Measurements from ENCODE around the gene ARHGEF33. TPM values are rescaled to one million over a fixed set of nuclear protein-coding genes. Genes with fewer than 3 reads are reported as not detected.

ARHGEF33 gene
- total and polyA plus RNA-seq, 2 of the 13 experiments (the other 11 are each of a cell fraction or from before 2014, with no cell fraction given) = 0.04 TPM; not detected in 1

GRCh38 chr2:38966006-38966405 lies 76.3 kb downstream of the ARHGEF33 start (continued):
- TF ChIP-seq SNAPC4 (CRISPR knock-in tag; IDR thresholded peaks at IDR 0.05) (no peak), ZNF710 (CRISPR knock-in tag; IDR thresholded peaks at IDR 0.05; ENCODE audit: borderline replicate concordance) (no peak), ZNF629 (CRISPR knock-in tag; conservative IDR thresholded peaks at IDR 0.05) (no peak), ZNF446 (CRISPR knock-in tag; IDR thresholded peaks at IDR 0.05) (no peak), ARNT (IDR thresholded peaks at IDR 0.05) (no peak), ZNF414 (CRISPR knock-in tag; IDR thresholded peaks at IDR 0.05) (no peak), THAP8 (CRISPR knock-in tag; IDR thresholded peaks at IDR 0.05; ENCODE audit: borderline replicate concordance) (no peak)
